ENCODE data around the gene ZNF846.

Gene ZNF846

GRCh38 chr19:9757544-9758501 lies 10.7 kb downstream of the ZNF846 start:
- TF ChIP-seq EP300 (IDR thresholded peaks at IDR 0.05; ENCODE audit: borderline replicate concordance) = no peak
- TF ChIP-seq TAF1 (IDR thresholded peaks at IDR 0.05; ENCODE audit: low read depth) = no peak
- no peak for TF ChIP-seq CEBPB (IDR thresholded peaks at IDR 0.05)
- no peak for TF ChIP-seq ZBTB7A (IDR thresholded peaks at IDR 0.05; ENCODE audit: low read depth)
- TF ChIP-seq NFIC (IDR thresholded peaks at IDR 0.05) = no peak
- no peak for TF ChIP-seq RAD21 (IDR thresholded peaks at IDR 0.05; ENCODE audit: low read depth)
- no peak for TF ChIP-seq FOXM1 (IDR thresholded peaks at IDR 0.05; ENCODE audit: borderline replicate concordance, low read depth)
- no peak for TF ChIP-seq YY1 (IDR thresholded peaks at IDR 0.05; ENCODE audit: low read depth)
- TF ChIP-seq MAX (IDR thresholded peaks at IDR 0.05) = no peak
- no peak for TF ChIP-seq TCF12 (IDR thresholded peaks at IDR 0.05; ENCODE audit: low read depth)
- no peak for TF ChIP-seq TEAD4 (IDR thresholded peaks at IDR 0.05)
- TF ChIP-seq REST (IDR thresholded peaks at IDR 0.05; ENCODE audit: low read depth) = no peak
- no peak for TF ChIP-seq EGR1 (IDR thresholded peaks at IDR 0.05)
- TF ChIP-seq CREB1 (IDR thresholded peaks at IDR 0.05; ENCODE audit: low read depth) = no peak
- no peak for TF ChIP-seq USF1 (IDR thresholded peaks at IDR 0.05)

- TF ChIP-seq EP300 (IDR thresholded peaks at IDR 0.05; ENCODE audit: borderline replicate concordance) (no peak), EGR1 (IDR thresholded peaks at IDR 0.05) (no peak), RAD21 (IDR thresholded peaks at IDR 0.05; ENCODE audit: low read depth) (no peak), MAX (IDR thresholded peaks at IDR 0.05) (no peak), ZBTB7A (IDR thresholded peaks at IDR 0.05; ENCODE audit: low read depth) (no peak), USF1 (IDR thresholded peaks at IDR 0.05) (no peak), CEBPB (IDR thresholded peaks at IDR 0.05) (no peak), YY1 (IDR thresholded peaks at IDR 0.05; ENCODE audit: low read depth) (no peak), TAF1 (IDR thresholded peaks at IDR 0.05; ENCODE audit: low read depth) (no peak), NFIC (IDR thresholded peaks at IDR 0.05) (no peak), REST (IDR thresholded peaks at IDR 0.05; ENCODE audit: low read depth) (no peak), FOXM1 (IDR thresholded peaks at IDR 0.05; ENCODE audit: borderline replicate concordance, low read depth) (no peak), TEAD4 (IDR thresholded peaks at IDR 0.05) (no peak), TCF12 (IDR thresholded peaks at IDR 0.05; ENCODE audit: low read depth) (no peak), CREB1 (IDR thresholded peaks at IDR 0.05; ENCODE audit: low read depth) (no peak)
Observed at GRCh38 chr19:9752701-9753443, 15.7 kb downstream of the ZNF846 start.

- no peak for TF ChIP-seq TCF12 (IDR thresholded peaks at IDR 0.05; ENCODE audit: low read depth)
- TF ChIP-seq YY1 (IDR thresholded peaks at IDR 0.05; ENCODE audit: low read depth) = no peak
- no peak for TF ChIP-seq EP300 (IDR thresholded peaks at IDR 0.05; ENCODE audit: borderline replicate concordance)
- no peak for TF ChIP-seq CEBPB (IDR thresholded peaks at IDR 0.05)
- TF ChIP-seq ZBTB7A (IDR thresholded peaks at IDR 0.05; ENCODE audit: low read depth) = no peak
- TF ChIP-seq CREB1 (IDR thresholded peaks at IDR 0.05; ENCODE audit: low read depth) = no peak
- TF ChIP-seq USF1 (IDR thresholded peaks at IDR 0.05) = no peak
- no peak for TF ChIP-seq TAF1 (IDR thresholded peaks at IDR 0.05; ENCODE audit: low read depth)
- TF ChIP-seq TEAD4 (IDR thresholded peaks at IDR 0.05) = no peak
- TF ChIP-seq EGR1 (IDR thresholded peaks at IDR 0.05) = no peak
- TF ChIP-seq NFIC (IDR thresholded peaks at IDR 0.05) = no peak
- TF ChIP-seq RAD21 (IDR thresholded peaks at IDR 0.05; ENCODE audit: low read depth) = no peak
- TF ChIP-seq FOXM1 (IDR thresholded peaks at IDR 0.05; ENCODE audit: borderline replicate concordance, low read depth) = no peak
- TF ChIP-seq MAX (IDR thresholded peaks at IDR 0.05) = no peak
- TF ChIP-seq REST (IDR thresholded peaks at IDR 0.05; ENCODE audit: low read depth) = no peak
Observed at GRCh38 chr19:9751446-9751845, 17.1 kb downstream of the ZNF846 start.
